GM18502 (cell line): Measurements from ENCODE around the gene RAD51B.

Experiments used
- ATAC-seq: cut with Tn5 transposase; IDR thresholded peaks from one replicate; pipeline ENCODE4 v1.9.1; 2021; ENCODE audit warnings: mild to moderate bottlenecking; ENCODE audit not compliant: unreplicated experiment, poor library complexity

The RAD51B gene

DNA sequence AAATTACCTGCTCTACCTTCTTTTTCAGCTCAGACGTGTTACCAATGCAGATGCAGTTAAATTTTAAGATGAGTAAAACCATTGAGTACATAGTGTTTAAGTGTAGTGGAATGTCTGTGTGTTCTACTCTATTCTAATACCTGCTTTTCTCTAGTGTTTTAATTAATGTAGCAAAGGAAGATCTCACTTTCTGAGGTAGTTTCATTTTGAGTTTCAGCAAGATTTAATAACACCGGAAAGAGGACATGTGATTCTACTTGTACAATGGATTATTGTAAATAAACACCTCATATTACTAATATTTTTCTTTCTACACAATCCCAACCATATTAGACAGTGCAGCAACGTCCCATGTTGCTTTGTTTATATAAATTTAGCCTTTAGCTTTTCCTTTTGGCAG is 315.4 kb downstream of the RAD51B start:
- ATAC-seq = no peak

GRCh38 chr14:68135566-68135965 is 316.0 kb downstream of the RAD51B start:
- ATAC-seq = no peak

- ATAC-seq = no peak
These were observed 318.4 kb downstream of the RAD51B start for GRCh38 chr14:68137704-68138619.

DNA sequence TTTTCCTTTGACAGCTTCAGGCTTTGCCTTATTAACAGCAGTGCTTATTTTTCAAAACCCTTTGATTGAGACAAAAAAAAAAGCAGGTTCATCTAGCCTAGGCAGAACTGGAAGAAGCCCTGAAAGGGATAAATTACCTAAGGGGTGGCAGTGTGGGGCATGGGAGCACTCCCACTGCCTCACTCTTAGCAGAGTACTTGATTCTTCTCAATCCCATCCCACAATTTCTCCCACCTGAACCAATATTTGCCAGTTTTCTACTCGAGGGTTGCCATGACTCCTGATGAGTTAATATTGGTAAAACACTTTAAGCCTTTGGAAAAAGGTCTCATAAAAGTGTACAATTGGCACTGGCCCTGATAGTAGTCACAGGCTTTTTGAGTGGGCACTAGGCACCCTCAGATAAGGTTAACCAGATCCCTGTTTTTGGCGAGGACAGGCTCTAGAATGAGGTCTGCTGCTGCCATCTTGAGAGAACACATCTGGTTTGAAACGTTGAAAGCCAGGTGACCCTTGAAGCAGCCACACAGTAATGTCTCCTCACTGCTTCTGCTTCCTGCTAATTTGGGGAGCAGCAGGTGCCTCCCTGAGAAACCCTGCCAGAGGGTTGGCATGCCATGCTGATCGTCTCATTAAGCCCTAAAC is 320.0 kb downstream of the RAD51B start:
- ATAC-seq = no peak

GRCh38 chr14:68140076-68140741 is 320.6 kb downstream of the RAD51B start:
- no peak for ATAC-seq

- ATAC-seq = no peak
These were observed 321.2 kb downstream of the RAD51B start for GRCh38 chr14:68140806-68141205.

DNA sequence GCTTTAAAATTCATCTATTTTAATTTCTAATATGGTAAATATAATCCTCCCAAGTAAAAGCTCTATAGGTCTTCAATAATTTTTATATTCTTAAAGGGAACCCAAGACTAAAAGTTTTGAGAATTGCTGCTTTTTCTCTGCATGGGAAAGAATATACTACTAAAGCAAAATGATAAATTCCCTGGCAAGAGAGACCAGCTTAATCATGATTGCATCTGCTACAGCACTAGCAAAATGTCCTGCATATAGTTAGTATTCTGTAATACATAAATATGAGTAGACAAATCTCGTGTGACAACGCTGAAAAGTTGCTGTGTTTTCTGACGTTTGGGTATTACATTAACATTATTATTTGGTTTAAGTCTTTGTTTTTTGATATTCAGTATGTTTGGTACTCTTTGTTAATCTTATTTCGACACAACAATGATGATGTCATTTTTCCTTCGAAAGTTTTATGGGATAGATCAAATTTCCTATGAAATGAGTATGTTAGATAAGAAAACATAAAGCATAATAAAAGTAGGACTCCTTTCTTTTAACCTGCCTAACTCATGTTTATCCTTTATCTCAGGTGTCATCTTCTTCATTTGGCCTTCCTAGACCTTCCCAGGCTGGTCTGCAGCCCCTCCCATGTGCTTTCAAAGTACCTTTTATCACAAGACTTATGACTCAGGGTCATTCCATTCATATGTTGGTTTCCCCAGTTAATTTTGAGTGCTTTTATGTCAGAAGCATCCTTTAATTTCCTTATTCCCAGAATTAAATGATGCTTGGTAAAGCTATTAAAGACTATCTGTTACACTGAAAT is 321.9 kb downstream of the RAD51B start:
- ATAC-seq = no peak

- no peak for ATAC-seq
These were observed 323.8 kb downstream of the RAD51B start for GRCh38 chr14:68143341-68143841.

DNA sequence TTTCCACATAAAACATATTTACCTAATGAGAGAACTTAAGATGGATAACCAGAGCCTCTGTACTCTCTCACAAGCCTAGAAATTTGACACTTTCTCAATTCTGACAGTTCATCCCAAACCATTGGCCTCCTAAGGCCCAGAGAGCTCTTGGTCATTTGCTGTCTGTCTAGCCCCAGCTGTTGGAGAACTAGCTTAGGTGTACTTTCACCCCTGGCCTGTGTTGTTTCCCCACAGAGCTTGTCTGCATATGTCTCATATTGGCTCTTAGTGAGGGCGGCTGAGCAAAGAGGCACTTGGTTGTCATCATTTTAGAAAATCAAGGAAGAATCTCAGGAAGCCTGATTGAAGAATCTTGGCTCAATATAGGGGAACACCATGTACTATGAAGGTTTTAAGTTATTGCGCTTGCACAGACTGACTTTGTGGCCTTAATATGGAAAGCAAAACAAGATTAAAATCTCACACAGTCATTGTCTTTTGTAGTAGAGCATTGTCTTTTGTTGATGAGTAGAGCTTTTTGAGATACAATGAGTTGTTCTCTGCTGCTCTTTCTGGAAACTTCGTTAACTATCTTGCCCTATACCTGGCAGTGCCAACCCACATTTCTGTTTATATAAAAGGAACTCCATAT is 324.6 kb downstream of the RAD51B start:
- ATAC-seq = no peak

DNA sequence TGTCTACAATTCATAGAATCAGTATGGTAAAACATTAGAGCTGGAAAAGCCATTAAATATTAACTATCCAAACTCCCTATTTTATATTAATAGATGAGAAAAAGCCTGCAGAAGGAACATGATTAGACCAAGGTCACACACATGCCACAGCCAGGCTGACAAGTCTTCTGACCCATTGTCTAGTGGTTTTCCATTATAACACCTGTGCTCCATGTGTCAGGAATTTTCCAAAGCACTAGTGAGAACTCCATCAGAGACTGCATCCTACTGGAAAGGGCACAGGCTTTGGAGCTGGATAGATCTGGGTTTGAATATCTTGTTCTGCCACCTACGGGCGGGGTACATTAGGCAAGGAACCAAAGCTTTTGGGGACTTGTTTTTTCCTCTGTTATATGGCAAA is 325.5 kb downstream of the RAD51B start:
- no peak for ATAC-seq

DNA sequence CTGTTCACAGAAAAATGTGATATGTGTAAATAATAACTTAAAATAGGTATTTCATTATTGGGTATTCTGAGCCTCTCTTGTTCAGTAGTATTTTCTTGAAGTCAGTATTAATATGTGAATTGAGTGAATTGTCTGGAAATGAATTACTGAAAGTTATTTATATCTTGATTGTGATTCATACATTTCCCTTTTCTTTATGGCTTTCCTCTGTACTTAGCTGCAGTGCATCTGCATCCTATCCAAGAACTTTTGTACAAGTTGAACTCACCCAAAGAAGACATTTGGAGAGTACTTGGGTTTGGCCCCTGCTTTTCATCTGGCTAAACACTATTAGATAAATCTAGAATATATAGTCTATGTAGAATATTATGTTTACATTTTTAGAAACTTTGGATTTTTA is 326.0 kb downstream of the RAD51B start:
- ATAC-seq = no peak

GRCh38 chr14:68146818-68147217 is 327.2 kb downstream of the RAD51B start:
- no peak for ATAC-seq

DNA sequence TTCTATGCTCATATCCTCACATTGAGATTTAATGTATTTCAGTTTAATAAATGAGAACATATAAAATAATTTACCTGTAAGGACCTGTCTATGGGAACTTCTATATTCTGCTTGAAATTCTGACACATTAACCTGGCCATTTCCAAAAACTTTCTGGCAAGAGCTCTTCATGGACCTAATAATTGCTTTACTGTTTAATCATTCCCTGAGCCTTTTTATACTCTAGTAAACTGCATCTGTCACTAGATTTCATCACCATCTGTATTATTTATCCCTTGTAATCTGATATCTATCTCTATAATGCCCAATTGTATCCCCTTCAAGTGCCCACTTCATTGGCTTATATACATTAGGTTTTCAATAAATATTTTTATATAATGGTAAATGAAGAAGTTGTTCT is 327.7 kb downstream of the RAD51B start:
- no peak for ATAC-seq

GRCh38 chr14:68148276-68148675 is 328.7 kb downstream of the RAD51B start:
- no peak for ATAC-seq

GRCh38 chr14:68148763-68149162 is 329.2 kb downstream of the RAD51B start:
- no peak for ATAC-seq

DNA sequence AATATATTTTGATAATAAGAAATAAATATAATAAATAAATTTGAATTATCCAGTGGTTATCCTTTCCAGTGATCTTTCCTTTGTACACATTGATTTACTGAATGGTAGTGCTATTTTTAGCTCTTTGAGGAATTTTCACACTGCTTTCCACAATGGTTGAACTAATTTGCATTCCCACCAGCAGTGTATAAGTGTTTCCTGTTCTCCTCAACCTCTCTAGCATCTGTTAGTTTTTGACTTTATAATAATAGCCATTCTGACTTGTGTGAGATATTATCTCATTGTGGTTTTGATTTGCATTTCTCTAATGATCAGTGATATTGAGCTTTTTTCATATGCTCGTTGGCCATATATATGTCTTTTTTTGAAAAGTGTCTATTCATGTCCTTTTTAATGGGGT is 333.7 kb downstream of the RAD51B start:
- no peak for ATAC-seq

DNA sequence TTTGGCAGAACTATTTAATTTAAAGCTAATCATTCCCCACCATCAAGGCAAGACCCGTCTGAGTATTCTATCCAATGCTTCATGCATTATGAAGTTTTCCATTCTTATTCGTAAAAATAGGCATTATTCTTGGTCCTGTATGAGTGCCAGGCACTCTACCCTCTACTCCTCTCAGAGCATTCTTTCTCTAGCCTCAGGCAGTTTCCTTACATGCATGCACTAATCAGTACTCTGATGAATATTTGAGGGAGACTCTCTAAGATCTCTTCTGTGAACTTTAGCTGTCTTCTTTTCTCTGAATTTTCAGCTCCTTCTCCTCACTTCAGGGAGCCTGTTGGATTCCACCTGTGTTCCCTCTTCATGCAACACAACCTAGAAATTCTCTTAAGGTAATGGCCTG is 334.7 kb downstream of the RAD51B start:
- ATAC-seq = no peak

DNA sequence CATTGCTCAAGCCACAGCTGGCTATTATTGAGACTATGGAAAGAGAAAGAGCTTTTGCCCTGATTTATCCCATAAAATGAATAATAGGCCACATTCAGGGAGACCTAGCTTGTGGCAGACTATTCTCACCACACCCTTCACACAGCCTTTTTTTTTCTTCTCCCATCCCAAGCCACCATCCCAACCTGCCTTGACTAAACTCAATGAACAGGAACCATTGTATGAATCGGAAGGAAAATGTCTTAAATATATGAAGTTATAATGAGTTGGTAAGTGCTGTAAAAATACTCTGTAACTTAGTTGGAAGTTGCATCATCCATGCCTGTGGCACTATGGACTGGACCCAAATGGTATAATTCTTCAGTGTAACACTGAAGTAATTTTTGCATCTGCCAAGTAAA is 338.4 kb downstream of the RAD51B start:
- no peak for ATAC-seq

GRCh38 chr14:68158640-68159039 is 339.1 kb downstream of the RAD51B start:
- ATAC-seq = no peak
